Stimulated activated CD4-positive, alpha-beta T cell treated with anti-CD3 and anti-CD28 coated beads, Interleukin-1b, Interleukin-23, amount 100 ng/mL, for 48 hours (primary cell): Measurements from ENCODE around the gene MAD1L1.
A peak's percentile ranks its signal among the peaks of the same experiment; 100 is the strongest.

Source experiments
- DNase-seq: peaks from one replicate; pipeline ENCODE4 v3.0.0-alpha.2; 2020

MAD1L1 gene

DNA sequence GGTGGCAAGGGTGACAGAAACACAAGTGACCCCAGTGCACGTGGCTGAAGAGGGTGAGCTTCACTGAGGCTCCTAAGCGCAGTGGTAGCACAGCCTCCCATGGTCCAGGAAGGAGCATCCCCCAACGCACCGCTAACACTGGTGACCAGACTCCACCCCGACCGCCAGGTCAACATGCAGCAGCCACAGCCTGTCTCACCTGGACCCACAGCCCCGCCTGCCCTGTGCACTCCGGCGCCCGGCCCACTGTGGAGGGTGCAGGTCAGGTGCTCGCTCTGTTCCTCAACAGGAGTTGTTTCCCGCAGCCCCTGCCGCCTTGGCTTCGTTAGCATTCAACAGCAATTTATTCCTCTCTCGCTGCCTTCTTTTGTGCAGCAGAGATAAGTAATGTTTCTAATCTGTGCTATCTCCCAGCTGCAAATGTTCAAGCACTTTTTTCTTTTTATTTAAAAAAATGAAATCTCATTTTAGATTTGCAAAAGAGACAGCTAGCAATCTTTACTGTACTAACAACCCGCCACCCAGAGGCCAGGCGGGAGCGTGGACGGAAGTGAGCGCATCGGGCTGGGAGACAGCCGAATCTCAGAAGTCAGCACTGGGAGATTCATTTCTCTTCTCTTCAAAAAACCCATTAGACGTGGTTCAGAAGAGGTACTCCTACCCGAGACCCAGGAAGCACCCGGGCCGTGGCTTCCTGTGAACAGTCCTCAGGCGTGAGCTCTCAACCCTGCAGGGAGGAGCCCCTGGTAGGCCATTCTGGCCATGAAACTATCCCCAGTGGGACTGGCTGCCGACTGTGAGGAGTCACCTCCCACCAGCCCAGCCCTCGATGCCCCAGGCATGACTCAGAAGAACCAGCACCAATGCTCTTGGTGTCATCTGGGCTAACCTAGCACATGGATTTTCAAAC, 133.4 kb downstream of the MAD1L1 start:
- peak; percentile 32 for DNase-seq

DNA sequence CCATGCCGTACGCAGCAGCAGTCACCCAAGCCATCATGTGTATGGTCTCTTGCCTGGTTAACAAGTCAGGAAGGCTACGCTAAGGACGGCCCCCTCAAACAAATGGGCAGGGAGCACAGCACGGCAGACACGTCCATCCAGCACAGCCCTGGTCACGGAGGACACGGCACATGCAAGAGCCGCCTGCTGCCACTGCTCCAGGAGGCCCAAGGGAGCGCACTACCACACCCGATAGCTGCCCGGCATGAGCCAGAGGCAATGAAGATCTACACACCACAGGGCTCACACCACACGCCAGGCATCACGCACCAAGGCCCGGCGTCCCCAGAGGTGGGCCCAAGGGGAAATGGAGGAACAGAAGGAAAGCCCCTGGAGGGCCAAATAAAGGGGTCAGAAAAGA, 134.2 kb downstream of the MAD1L1 start:
- no peak for DNase-seq

DNA sequence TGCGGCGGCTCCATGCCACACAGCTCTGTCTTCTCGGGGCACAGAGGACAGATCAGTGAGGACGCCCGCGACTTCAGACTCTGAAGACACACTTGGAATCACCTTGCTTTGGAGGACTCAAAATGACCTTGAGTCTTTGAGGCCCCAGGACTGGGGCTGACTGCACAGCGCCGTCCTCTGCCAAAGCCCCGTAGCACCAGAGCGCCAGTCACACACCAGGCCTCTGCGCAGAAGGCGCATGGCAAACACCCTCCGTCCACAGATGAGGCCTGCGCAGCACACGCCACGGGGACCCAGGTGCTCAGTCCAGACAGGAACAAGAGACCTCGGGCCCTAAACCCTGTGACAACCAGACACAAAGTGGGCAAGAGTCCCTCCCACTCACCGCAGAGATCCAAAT, 134.7 kb downstream of the MAD1L1 start:
- no peak for DNase-seq

DNA sequence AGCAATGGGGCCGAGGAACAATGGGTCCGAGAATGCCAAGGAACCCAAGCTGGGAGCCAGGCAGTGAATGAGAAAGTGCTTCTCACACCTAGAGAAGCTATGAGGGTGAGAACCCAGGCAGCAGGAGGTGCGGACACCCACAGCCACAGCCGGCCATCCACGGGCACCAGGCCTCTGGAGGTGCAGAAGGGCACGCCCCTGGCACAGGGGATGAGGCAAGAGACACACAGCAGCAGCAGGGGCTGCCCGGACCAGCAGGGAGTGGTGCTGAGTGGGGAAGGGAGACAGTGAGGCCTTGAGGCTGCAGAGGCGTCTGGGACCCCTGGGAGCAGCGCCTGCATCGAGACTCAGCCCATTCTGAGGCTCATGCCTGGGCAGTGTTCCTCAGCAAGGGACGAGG, 135.3 kb downstream of the MAD1L1 start:
- no peak for DNase-seq

DNA sequence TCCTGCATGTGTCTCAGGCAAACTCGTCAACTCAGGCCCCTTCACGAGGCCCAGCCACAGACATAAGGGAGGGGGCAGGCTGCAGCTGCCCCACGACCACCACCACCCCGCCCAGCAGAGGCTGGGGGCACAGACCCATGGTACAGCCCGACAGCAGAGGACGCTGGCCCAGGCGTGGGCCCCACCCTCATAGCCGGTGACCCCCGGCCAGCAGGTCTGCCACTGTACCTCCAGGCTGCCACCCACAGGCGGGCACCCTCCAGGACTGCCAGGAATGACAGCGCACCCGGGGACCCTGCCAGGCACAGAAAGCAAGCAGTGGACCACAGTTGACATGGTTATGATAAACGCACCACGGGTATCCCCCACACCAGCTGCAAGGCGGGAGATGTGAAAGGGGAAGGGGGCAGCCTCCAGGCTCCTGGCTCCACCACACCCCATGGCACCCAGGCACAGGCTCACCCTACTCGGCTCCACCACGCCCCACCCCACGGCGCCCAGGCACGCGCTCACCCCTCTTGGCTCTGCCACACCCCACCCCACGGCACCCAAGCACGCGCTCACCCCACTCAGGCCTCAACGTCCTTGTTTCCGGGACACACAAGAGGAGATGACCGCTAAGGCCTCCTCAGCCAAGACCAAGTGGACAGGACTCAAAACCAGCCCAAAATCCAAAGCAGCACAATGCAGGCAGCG, 135.9 kb downstream of the MAD1L1 start:
- DNase-seq = no peak

DNA sequence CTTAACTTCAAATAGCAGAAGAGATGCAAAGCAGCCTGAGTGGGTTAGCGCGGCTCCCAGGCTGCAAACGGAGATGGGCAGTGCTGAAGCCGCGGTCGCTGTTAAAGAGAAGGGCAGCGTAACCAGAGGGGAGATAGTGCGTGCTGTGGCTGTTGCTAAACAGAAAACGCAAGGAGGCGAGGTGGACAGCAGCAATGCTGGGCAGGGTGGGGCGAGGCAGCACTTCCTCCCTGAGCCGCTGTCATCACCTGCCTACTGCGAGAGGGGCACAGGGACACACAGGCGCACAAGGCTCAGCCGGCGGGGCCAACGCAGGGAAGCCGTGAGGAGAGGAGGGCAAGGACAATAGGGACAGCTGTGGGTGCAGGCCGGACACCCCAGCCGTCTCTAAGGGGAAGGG, 137.3 kb downstream of the MAD1L1 start:
- DNase-seq = no peak

DNA sequence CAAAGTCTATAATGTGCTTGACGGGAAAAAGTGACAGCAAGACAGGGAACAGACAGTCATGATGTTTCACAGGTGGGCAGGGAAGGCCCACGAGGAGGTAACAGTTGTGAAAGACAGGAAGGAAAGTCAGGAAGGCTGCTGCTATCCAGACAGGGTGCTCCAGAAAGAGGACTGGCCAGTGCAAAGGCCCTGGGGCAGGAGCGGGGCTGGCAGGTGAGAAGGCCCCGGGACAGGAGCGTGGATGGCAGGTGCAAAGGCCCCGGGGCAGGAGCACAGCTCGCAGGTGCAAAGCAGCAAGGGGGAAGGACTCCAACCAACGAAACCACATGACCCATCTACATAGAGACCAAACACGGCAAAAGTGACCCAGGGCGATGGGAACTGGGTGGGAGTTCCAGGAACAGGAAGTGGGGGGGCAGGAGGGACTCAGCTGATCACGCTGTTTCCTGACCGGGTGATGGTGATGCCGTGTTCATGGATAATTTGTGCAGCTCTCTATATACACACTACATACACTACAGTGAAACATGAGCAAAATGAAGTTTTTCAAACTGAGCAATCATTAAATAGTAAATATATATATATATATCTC, 138.2 kb downstream of the MAD1L1 start:
- no peak for DNase-seq

DNA sequence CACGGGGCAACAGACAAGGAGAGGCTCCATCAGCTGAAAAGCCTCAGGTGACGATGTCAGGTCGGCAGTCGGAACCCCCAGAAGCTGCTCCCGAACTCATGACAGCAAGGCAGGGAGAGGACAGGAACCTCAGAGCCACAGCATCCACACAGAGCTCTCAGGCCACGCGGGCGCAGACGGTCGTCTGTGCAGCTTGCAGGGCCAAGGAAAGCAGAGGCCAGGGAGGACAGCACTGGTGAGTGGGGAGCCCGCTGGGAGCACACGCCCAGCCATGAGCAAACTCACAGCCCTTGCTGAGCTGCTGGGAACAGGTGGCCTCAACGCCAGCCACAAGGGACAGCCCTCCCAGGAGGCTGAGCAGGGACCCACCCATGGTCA, 138.9 kb downstream of the MAD1L1 start:
- no peak for DNase-seq

DNA sequence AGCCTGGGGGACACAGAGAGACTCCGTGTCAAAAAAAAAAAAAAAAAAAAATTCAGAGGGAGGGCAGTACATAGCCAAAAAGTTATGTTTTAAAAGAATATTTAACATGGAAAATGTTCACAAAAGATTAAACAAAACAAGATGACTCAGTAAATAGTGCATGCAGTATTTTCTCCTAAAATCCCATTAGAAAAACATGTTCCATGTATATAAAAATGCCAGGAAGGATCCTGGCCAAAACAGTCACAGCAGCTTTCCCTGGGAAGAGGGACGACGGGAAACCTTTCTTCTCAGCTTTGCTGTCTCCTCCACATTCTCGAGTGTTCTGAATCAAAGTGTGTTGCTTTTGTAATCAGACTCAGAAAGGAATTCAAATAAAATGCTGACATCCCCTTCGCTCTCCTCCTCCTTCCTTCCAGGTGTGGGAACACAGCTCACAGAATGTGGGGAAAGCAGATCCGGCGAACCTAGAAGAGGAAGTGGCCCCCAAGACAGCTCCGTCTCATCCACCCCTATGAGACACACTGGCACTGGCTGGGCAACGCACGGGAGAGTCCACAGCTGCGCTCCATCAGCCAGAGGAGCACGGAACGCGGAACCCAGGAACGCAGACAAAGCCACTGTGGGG, 139.4 kb downstream of the MAD1L1 start:
- DNase-seq = no peak

DNA sequence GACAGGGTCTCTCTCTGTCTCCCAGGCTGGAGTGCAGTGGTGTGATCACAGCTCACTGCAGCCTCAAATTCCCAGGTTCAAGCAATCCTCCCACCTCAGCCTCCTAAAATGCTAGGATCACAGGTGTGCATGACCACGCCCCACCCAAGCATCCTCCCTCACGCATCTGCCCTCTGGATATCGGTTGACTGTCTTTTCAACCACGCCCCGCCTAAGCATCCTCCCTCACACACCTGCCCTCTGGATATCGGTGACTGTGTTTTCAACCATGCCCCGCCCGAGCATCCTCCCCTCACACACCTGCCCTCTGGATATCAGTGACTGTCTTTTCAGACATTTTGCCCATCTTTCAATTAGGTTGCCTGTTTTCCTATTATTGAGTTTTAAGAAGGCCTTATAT, 140.5 kb downstream of the MAD1L1 start:
- DNase-seq = no peak

DNA sequence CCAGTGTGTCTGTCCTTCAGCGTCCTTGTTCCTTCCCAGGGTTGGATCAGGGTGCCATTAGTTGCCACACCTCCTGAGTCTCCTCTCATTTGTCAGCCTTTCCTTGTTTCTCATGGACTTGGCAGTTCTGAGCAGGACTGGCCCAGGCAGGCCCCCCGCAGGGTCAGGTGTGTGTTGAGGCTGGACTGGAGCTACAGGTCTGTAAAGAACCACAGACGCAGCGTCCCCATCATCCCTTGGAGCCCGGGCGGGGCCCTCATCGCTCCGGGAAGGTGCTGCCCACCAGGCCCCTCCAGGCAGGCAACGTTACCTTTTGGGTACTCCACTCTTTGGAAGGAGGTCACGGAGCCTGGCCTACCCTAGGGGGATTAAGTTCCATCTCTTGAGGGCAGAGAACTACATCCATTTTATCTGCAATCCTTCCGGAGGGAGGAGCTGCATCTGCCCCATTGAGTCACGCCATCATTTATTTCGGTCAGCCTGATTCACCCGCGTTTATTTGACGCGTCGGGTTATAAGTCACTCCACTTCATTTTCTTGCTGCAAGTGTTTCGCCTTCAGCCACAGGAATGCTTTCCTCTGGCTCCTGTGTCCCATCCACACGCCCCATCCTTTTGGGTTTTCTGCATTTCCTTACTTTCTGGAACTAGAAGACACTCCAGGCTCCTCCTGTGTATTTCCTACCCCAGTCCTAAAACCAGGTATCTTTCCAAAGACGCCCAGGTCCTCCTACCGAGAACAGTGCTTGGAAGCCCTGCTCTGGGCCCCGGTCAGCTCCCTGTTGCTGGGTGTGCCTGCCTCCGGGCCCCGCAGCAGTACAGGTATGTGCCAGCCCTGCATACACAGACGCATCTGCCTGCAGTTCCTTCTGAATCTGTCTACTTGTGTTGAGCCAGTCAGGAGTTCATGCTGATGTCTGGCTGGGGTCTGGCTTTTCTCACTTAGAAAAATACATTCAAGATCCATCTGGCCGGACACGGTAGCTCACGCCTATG, 141.9 kb downstream of the MAD1L1 start:
- no peak for DNase-seq

DNA sequence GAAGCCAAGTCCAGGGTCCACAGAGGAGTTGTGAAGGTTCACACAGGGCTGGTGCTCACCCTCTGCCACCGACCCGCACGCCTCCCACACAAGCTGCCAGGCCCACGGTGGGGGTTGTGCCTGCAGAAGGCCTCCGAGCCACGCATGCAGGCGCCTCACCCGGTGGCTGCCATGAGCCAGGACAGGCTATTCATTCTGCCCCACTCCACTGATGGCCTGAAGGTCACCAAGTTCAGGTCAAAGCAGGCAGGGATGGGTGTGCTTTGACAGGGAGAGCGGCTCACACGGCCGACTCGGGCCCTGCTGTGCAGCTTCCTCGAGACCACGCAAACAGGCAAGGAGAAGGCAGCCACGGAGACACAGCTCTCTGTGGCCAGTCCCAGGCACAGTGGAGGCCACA, 143.9 kb downstream of the MAD1L1 start:
- no peak for DNase-seq

DNA sequence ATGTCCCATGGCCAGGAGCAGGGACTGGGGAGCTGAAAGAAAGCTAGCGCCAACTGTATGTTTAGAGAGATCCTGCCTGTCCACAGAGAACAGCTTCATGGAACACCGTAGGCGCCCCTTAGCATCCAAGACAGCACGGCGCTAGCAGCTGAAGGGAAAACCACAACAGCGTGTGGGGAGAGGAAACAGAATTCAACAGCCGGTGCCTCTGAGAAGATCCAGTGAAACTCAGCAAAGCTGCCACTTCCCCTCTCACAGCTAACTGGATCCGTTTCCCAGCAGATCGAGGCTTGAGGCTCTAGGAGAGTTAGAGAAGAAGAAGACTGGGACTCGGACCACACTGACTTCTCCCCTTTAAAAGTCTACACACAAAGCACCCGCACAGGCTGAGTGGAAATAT, 145.0 kb downstream of the MAD1L1 start:
- no peak for DNase-seq

DNA sequence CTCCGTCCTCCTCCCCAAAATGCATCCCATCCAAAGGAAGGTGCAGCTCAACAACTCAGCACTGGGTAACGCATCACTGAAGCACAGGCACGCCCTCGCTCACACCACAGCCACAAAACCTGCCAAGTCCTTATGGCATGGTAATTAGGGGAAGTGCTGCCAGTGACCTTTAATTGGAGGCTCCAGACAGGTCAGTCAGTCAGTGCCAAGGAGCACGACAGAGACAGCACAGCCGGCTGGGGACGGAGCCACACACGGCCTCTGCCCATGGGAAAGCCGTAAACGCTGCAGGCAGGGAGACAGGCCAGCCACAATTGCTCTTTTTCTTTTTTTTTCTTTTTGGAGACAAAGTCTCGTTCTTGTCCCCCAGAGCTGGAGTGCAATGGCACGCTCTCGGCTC, 146.5 kb downstream of the MAD1L1 start:
- no peak for DNase-seq

DNA sequence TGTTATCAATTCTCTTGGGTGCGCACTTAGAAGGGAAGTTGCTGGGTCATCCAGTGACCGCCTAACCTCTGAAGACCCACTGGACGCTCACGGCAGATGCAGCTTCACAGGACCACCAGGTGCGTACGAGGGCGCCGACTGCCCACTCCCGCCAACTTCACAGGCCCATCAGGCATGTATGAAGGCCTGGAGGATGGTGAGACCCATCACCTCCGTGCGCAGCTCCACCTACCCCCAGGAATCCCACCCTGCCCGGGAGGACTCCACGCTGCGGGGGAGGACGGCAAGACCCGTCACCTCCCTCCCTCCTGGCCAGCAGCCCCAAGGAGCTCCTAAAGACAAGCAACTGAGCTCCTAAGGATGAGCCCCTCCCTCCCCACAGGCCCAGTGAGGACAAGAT, 146.9 kb downstream of the MAD1L1 start:
- no peak for DNase-seq

DNA sequence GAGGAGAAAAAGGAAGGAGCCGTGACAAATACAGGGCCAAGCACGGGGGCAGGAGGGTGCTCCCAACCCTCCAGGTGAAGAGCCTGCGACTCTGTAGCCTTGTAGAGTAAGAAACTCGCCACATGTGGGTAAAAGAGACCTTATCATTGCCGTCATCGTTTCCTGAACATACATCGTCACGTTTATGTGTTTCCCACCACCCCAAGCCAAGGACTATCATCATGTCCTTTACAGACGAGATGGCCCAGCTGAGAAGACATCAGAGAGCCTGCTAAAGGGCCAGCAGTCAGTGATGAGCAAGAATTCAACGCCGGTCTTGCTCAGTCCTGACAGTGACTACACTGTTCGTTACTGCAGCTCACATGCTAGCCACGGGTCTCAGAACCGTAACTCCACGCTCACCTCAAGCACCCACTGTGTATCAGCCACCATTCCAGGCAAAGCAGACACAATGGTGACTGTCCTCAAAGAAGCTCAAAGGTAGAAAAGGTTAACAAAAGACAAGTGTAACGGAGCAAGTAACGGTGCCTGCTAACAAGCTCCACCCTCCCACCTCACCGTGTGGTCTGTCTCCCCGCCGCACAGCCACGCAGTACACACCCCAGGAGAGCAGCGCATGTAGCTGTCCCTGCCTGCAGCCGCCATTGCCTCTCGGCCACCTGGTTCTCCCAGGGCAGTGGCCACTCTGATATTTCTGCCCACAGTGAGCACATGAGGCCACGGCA, 147.8 kb downstream of the MAD1L1 start:
- no peak for DNase-seq

DNA sequence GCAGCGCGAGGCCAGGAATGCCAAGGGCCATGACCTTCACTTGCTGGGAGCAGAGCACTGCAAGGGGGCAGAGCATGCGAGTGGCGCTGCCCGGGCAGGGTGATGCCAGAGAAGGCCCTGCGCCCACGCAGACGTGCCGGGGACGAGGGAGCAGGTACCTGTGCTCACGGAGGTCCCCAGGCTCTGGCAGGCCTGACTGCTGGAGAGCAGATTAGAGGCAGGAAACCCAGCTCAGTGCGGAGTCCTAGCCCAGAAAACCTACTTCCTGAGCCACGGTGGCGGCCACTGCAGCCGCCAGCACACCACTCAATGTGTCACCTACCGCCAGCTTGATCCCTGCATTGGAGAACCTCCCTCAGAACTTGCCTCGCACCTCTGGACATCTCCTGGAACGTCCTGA, 148.4 kb downstream of the MAD1L1 start:
- no peak for DNase-seq

DNA sequence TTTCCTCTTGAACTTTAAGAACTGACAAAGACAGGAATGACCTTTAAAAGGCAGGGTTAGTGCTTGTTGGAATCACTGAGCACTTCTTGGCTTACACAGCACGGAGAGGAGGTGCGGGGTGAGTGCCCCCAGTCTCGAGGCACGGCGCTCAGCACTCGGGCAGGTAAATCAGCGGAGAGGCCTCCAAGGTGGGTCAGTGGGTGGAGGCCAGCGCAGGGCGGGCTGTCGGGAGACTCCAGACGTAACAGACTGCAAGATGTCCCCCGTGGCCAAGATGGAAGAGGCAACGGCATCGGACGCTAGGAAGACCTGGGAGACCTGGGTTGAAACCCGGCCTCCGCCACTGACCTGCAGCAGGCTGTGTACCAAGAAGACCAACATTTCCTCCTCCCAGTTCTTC, 149.4 kb downstream of the MAD1L1 start:
- no peak for DNase-seq

DNA sequence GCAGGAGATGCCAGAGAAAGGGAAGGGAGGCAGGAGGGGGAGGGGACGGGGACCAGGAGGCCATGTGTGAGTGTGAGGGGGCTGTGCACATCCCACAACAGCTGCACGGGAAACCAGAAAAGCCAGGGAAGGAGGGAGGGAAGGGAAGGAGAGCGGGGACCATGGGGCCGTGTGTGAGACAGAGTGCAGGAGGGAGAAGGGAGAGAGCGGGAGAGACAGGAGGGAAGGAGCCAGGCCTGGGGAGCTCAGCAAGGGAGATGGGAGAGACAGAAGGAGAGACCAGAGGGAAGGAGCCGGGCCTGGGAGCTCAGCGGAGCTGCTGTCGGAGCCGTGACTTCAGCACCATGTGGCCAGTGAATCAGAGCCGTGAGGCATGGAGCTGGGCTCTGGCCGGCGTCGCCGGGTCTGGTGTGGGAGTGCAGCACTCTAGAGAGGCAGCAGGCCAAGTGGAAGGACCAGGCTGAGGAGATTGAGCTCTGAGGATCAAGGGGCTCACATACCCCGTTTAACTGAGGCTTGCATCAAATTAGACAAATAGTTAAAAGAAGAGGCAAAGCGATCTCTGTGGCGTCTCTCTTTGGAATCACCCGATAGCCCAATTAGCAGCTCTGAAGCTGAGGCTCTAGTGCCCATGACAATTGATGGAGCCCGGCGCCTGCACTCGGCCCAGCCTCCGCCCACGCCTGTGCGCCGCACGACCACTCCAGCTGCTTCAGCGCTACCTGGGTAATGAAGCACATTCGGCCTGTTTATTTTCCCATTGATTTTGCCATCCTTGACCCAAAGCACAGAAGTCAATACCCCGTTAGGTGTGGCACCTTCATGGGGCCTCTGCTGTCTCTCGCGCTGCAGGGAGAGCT, 150.4 kb downstream of the MAD1L1 start:
- no peak for DNase-seq

DNA sequence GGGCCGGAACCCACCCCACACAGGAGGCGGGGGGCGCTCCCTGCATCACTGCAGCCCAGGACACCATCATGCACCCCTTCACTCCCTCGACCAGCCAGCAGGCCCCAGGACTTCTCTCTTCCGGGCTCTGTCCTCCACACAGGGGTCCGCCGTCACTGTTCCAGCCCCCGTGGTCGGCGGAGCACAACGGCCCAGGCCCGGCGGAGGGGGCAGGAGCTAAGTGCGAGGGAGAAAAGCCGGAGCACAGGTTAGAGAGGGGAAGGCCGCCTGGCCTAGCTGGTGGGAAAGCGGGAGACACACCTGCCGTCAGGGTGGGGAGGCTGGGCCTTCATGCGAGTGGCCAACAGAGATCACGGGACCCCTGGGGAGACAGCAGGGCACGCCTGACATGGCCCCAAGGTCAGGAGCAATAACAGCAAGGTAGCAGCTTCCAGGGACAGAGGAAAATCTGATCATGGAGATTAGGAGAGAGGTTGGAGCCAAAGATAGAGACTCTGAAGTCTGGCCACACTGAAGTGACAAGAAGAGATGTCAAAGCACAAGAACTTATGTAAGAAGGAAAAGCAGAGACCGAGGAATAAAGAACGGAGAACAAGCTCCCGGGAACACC, 151.1 kb downstream of the MAD1L1 start:
- DNase-seq = no peak
